Calu3 (cell line): ENCODE measurements around the gene RHOBTB3. TPM values are rescaled to one million over a fixed set of nuclear protein-coding genes. Genes with fewer than 3 reads are reported as not detected.

ENCODE experiments used
- BruUV-seq: library from RNA; stranded (reverse); fragments of 400-500 nt; replicated peaks from 2 replicates; lab custom pipeline; 2021; lab: Mats Ljungman, UMichigan
- CTCF ChIA-PET: fragments of 300-600 bp; sonication (Branson Sonifier 250); formaldehyde crosslinking; loops from one replicate; lab custom pipeline; 2022; ENCODE audit warnings: antibody characterized with exemption; lab: Charles Lee
- DNase-seq: peaks from one replicate; pipeline ENCODE4 v3.0.0; 2022
- H3K27ac Mint-ChIP-seq: one replicate; pipeline ENCODE4 v1.8.0; 2022; ENCODE audit warnings: mixed read lengths; ENCODE audit not compliant: unreplicated experiment
- H3K27me3 Mint-ChIP-seq: one replicate; pipeline ENCODE4 v1.8.0; 2022; ENCODE audit warnings: mixed read lengths; ENCODE audit not compliant: unreplicated experiment
- H3K36me3 Mint-ChIP-seq: one replicate; pipeline ENCODE4 v1.8.0; 2022; ENCODE audit warnings: mild to moderate bottlenecking, moderate library complexity, mixed read lengths; ENCODE audit not compliant: insufficient read depth, unreplicated experiment
- H3K4me1 Mint-ChIP-seq: one replicate; pipeline ENCODE4 v1.8.0; 2022; ENCODE audit warnings: mild to moderate bottlenecking, low read depth, mixed read lengths; ENCODE audit not compliant: unreplicated experiment
- H3K4me3 Mint-ChIP-seq: one replicate; pipeline ENCODE4 v1.8.0; 2022; ENCODE audit warnings: mild to moderate bottlenecking, low read depth, moderate library complexity, mixed read lengths; ENCODE audit not compliant: unreplicated experiment
- H3K9me3 Mint-ChIP-seq: one replicate; pipeline ENCODE4 v1.8.0; 2022; ENCODE audit warnings: low read depth, mixed read lengths; ENCODE audit not compliant: unreplicated experiment
- CTCF ChIP-seq: fragments of 200-600 bp; IDR thresholded peaks from one replicate; pipeline ENCODE4 v1.8.0; 2022; ENCODE audit warnings: antibody characterized with exemption; ENCODE audit not compliant: unreplicated experiment
- intact Hi-C: fragments of 100-400 bp; cut with micrococcal nuclease; formaldehyde crosslinking; loops from one replicate; pipeline ENCODE4 v1.10.0; 2022; ENCODE audit not compliant: unreplicated experiment
- total RNA-seq: library from RNA; stranded (reverse); gene quantifications from 2 replicates; pipeline ENCODE4 v1.2.3, GENCODE V29; 2022

RHOBTB3 gene
- total RNA-seq, 1 experiment from 2014 or later, result 41.1 TPM

DNA sequence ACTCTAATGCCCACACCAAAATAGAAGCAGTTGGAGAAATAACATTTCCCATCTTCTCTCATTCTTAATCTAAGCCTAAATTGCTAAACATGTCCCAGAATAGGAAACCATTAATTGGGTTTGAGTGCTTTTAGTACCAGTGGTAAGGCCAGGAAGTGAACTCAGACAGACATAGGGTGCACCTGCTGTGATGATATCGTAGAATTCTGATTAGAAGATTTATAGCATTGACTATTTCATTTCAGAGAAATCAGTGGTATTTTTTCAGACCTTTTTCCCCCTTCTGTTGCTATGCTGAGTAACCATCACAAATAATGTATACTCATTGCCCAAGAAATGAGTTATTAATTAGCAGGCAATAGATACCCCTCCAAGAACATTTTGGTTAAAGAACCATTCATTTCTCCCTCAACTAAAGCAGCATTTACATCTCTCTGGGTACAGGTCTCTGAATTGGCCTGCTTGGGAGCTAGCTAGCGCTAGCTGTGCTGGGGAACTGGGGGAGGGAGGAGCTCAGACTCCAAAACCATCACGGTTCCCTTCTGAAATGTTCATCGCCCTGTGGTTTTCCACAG lies 84.1 kb downstream of the RHOBTB3 start:
- intact Hi-C loops, result no loop called here
- no peak overlapping the region for H3K27ac Mint-ChIP-seq
- no peaks in the 10 kb centered on the region for H3K27me3 Mint-ChIP-seq
- CTCF ChIA-PET, result no interaction called here
- no peak overlapping the region for H3K4me3 Mint-ChIP-seq
- no TSS peak for BruUV-seq
- peaks cover 5% of the 10 kb centered on the region for H3K36me3 Mint-ChIP-seq
- DNase-seq, result no peak
- TF ChIP-seq CTCF, result no peak
- H3K4me1 Mint-ChIP-seq, result peaks cover 32% of the 10 kb centered on the region
- H3K9me3 Mint-ChIP-seq, result no peaks in the 10 kb centered on the region

- BruUV-seq, result no TSS peak
- H3K36me3 Mint-ChIP-seq, result peaks cover 5% of the 10 kb centered on the region
- CTCF ChIA-PET, result interaction anchor here (0.9 kb wide), 1 partner anchor 885 kb away, joined by 3 read pairs; no protein-coding TSS in a partner anchor
- no peaks in the 10 kb centered on the region for H3K9me3 Mint-ChIP-seq
- no peaks in the 10 kb centered on the region for H3K27me3 Mint-ChIP-seq
- H3K27ac Mint-ChIP-seq, result no peak overlapping the region
- intact Hi-C loops, result no loop called here
- H3K4me3 Mint-ChIP-seq, result no peak overlapping the region
- TF ChIP-seq CTCF, result no peak
- peaks cover 24% of the 10 kb centered on the region for H3K4me1 Mint-ChIP-seq
- no peak for DNase-seq
Observed at GRCh38 chr5:95816341-95816740, 85.2 kb downstream of the RHOBTB3 start.

DNA sequence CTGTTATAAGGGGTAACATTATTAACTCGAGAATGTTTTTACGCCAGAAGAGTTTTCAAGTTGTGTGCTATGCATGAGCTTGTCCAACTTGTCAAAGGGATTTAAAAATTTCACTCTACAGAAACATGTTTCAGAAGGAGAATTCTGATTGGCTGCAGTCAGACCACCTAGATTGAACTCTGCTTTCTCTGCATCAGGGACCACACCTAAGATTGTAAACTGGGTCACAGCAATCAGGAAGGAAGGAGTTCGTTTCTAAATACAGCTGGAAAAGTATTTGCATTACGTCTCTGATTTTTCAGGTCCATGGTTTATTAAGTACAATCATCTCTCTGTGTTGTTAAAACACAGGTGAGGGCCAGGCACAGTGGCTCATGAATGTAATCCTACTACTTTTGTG lies 85.6 kb downstream of the RHOBTB3 start:
- Mint-ChIP-seq H3K4me1 (peaks cover 24% of the 10 kb centered on the region), H3K27ac (no peak overlapping the region), H3K27me3 (no peaks in the 10 kb centered on the region), H3K36me3 (peaks cover 10% of the 10 kb centered on the region), H3K9me3 (no peaks in the 10 kb centered on the region), H3K4me3 (no peak overlapping the region)
- BruUV-seq, result no TSS peak
- intact Hi-C loops, result no loop called here
- TF ChIP-seq CTCF, result no peak
- CTCF ChIA-PET, result interaction anchor here (0.9 kb wide), 1 partner anchor 885 kb away, joined by 3 read pairs; no protein-coding TSS in a partner anchor
- DNase-seq, result no peak

GRCh38 chr5:95817430-95817829 lies 86.3 kb downstream of the RHOBTB3 start:
- no peak for TF ChIP-seq CTCF
- intact Hi-C loops, result no loop called here
- no TSS peak for BruUV-seq
- Mint-ChIP-seq H3K4me3 (no peak overlapping the region), H3K27me3 (no peaks in the 10 kb centered on the region), H3K9me3 (no peaks in the 10 kb centered on the region), H3K27ac (no peak overlapping the region), H3K4me1 (peaks cover 20% of the 10 kb centered on the region), H3K36me3 (peaks cover 16% of the 10 kb centered on the region)
- CTCF ChIA-PET, result interaction anchor here (0.6 to 0.9 kb wide), 3 partner anchors 50 to 884 kb away, joined by 3 read pairs; partner anchors contain the start of gene RFESD
- DNase-seq, result no peak
